Measurements from ENCODE around the gene SIGLEC1. TPM values are rescaled to one million over a fixed set of nuclear protein-coding genes. Genes with fewer than 3 reads are reported as not detected.

SIGLEC1 gene
- total and polyA plus RNA-seq, 2 experiments from 2014 or later = not detected

- Histone ChIP-seq H2AFZ (no peak overlapping the region), H3K4me1 (ENCODE audit: insufficient read depth) (no peaks in the 10 kb centered on the region), H3F3A (replicated peaks; ENCODE audit: low read depth) (no peaks in the 10 kb centered on the region), H3K79me2 (replicated peaks; ENCODE audit: insufficient read depth) (no peaks in the 10 kb centered on the region), H3K27me3 (ENCODE audit: insufficient read depth) (no peaks in the 10 kb centered on the region), H3K9me2 (ENCODE audit: insufficient read depth) (no peaks in the 10 kb centered on the region), H3K4me2 (no peak overlapping the region), H3K27ac (ENCODE audit: low read depth) (no peak overlapping the region), H3K4me3 (no peak overlapping the region), H3K36me3 (ENCODE audit: insufficient read depth) (no peaks in the 10 kb centered on the region), H4K20me1 (replicated peaks; ENCODE audit: insufficient read depth) (no peaks in the 10 kb centered on the region)
- no peak for DNase-seq (ENCODE audit: low spot score)
- TF ChIP-seq JUNB (IDR thresholded peaks at IDR 0.05; ENCODE audit: unreplicated experiment) = no peak
- Mint-ChIP-seq H3K27ac (no peak overlapping the region), H3K36me3 (ENCODE audit: low read depth) (no peaks in the 10 kb centered on the region), H3K4me1 (peaks cover 6% of the 10 kb centered on the region; the same call in 2 of the 3 replicates), H3K4me3 (no peak overlapping the region), H3K9me3 (no peaks in the 10 kb centered on the region), H3K27me3 (ENCODE audit: insufficient read depth, low read depth, poor library complexity) (peaks cover 10% of the 10 kb centered on the region)
- ATAC-seq = no peak
Observed at GRCh38 chr20:3720626-3721025, 8.2 kb upstream of the SIGLEC1 start.

GRCh38 chr20:3720068-3720467 is 7.7 kb upstream of the SIGLEC1 start:
- Mint-ChIP-seq H3K4me3 (no peak overlapping the region), H3K27ac (no peak overlapping the region), H3K4me1 (peaks cover 6% of the 10 kb centered on the region; the same call in 2 of the 3 replicates), H3K36me3 (ENCODE audit: low read depth) (no peaks in the 10 kb centered on the region), H3K9me3 (no peaks in the 10 kb centered on the region), H3K27me3 (ENCODE audit: insufficient read depth, low read depth, poor library complexity) (peaks cover 10% of the 10 kb centered on the region)
- no peaks in the 10 kb centered on the region for H3K4me1 ChIP-seq (ENCODE audit: insufficient read depth)
- no peak for TF ChIP-seq CTCF (conservative IDR thresholded peaks at IDR 0.05; ENCODE audit: low read depth in 2 of 2)
- H2AFZ ChIP-seq = no peak overlapping the region
- H3K9me2 ChIP-seq (ENCODE audit: insufficient read depth) = no peaks in the 10 kb centered on the region
- H4K20me1 ChIP-seq (replicated peaks; ENCODE audit: insufficient read depth) = no peaks in the 10 kb centered on the region
- H3K4me3 ChIP-seq = no peak overlapping the region
- ATAC-seq = no peak
- H3F3A ChIP-seq (replicated peaks; ENCODE audit: low read depth) = no peaks in the 10 kb centered on the region
- H3K4me2 ChIP-seq = no peak overlapping the region
- DNase-seq (ENCODE audit: low spot score) = no peak
- no peaks in the 10 kb centered on the region for H3K27me3 ChIP-seq (ENCODE audit: insufficient read depth)
- no peak overlapping the region for H3K27ac ChIP-seq (ENCODE audit: low read depth)
- no peaks in the 10 kb centered on the region for H3K36me3 ChIP-seq (ENCODE audit: insufficient read depth)
- no peaks in the 10 kb centered on the region for H3K79me2 ChIP-seq (replicated peaks; ENCODE audit: insufficient read depth)

- ATAC-seq = no peak
- DNase-seq (ENCODE audit: low spot score) = no peak
- H3K27ac Mint-ChIP-seq = no peak overlapping the region
- Histone ChIP-seq H3K9me2 (ENCODE audit: insufficient read depth) (no peaks in the 10 kb centered on the region), H3K4me1 (ENCODE audit: insufficient read depth) (no peaks in the 10 kb centered on the region), H3K4me2 (no peak overlapping the region), H3F3A (replicated peaks; ENCODE audit: low read depth) (no peaks in the 10 kb centered on the region), H4K20me1 (replicated peaks; ENCODE audit: insufficient read depth) (no peaks in the 10 kb centered on the region), H3K79me2 (replicated peaks; ENCODE audit: insufficient read depth) (no peaks in the 10 kb centered on the region), H2AFZ (no peak overlapping the region), H3K4me3 (no peak overlapping the region), H3K36me3 (ENCODE audit: insufficient read depth) (no peaks in the 10 kb centered on the region), H3K27ac (ENCODE audit: low read depth) (no peak overlapping the region), H3K27me3 (ENCODE audit: insufficient read depth) (no peaks in the 10 kb centered on the region)
- H3K36me3 Mint-ChIP-seq (ENCODE audit: low read depth) = no peaks in the 10 kb centered on the region
- H3K4me3 Mint-ChIP-seq = no peak overlapping the region
- H3K4me1 Mint-ChIP-seq = peaks cover 6% of the 10 kb centered on the region; the same call in 2 of the 3 replicates
- H3K27me3 Mint-ChIP-seq (ENCODE audit: insufficient read depth, low read depth, poor library complexity) = peaks cover 7% of the 10 kb centered on the region
- no peaks in the 10 kb centered on the region for H3K9me3 Mint-ChIP-seq
- TF ChIP-seq POLR2AphosphoS5 (IDR thresholded peaks at IDR 0.05; ENCODE audit: low read depth) (no peak), REST (IDR thresholded peaks at IDR 0.05; ENCODE audit: unreplicated experiment) (no peak), ETS1 (IDR thresholded peaks at IDR 0.05) (no peak), ZNF331 (CRISPR knock-in tag; IDR thresholded peaks at IDR 0.05; ENCODE audit: low read depth) (no peak), STAT1 (IDR thresholded peaks at IDR 0.05; ENCODE audit: unreplicated experiment) (no peak), EZH2phosphoT487 (IDR thresholded peaks at IDR 0.05; ENCODE audit: unreplicated experiment) (no peak), EZH2 (IDR thresholded peaks at IDR 0.05; ENCODE audit: low read depth, unreplicated experiment) (no peak), ZNF114 (CRISPR knock-in tag; IDR thresholded peaks at IDR 0.05) (no peak), JUNB (IDR thresholded peaks at IDR 0.05; ENCODE audit: unreplicated experiment) (no peak), CTCF (conservative IDR thresholded peaks at IDR 0.05; ENCODE audit: low read depth in 2 of 2) (no peak), CREB1 (CRISPR knock-in tag; IDR thresholded peaks at IDR 0.05; ENCODE audit: low read depth) (no peak), NANOG (IDR thresholded peaks at IDR 0.05; ENCODE audit: borderline replicate concordance) (no peak)
Observed at GRCh38 chr20:3719046-3719445, 6.6 kb upstream of the SIGLEC1 start.
